CD4-positive, alpha-beta T cell treated with Interleukin-12 subunit alpha and Interleukin-12 subunit beta, for 1 hour (primary cell): Measurements from ENCODE around the gene EEF2K.
A peak's percentile ranks its signal among the peaks of the same experiment; 100 is the strongest.

Source experiments
- DNase-seq: peaks from one replicate; pipeline ENCODE4 v3.0.0-alpha.2; 2020

EEF2K gene

GRCh38 chr16:22255335-22255734 is 49.3 kb downstream of the EEF2K start:
- no peak for DNase-seq

GRCh38 chr16:22257440-22257839 is 51.4 kb downstream of the EEF2K start:
- no peak for DNase-seq

GRCh38 chr16:22260490-22260889 is 54.4 kb downstream of the EEF2K start:
- no peak for DNase-seq

- peak; percentile 7 for DNase-seq
Measured at GRCh38 chr16:22262460-22262859, 56.4 kb downstream of the EEF2K start.

- no peak for DNase-seq
Measured at GRCh38 chr16:22264786-22265185, 58.7 kb downstream of the EEF2K start.

GRCh38 chr16:22265351-22265750 is 59.3 kb downstream of the EEF2K start:
- no peak for DNase-seq

GRCh38 chr16:22266546-22266945 is 60.5 kb downstream of the EEF2K start:
- DNase-seq, result no peak

- DNase-seq, result no peak
Measured at GRCh38 chr16:22267764-22268163, 61.7 kb downstream of the EEF2K start.

GRCh38 chr16:22270525-22270924 is 64.4 kb downstream of the EEF2K start:
- no peak for DNase-seq

- no peak for DNase-seq
Measured at GRCh38 chr16:22272870-22273650, 67.0 kb downstream of the EEF2K start.

GRCh38 chr16:22274916-22275315 is 68.8 kb downstream of the EEF2K start:
- DNase-seq, result no peak

- no peak for DNase-seq
Measured at GRCh38 chr16:22278441-22279230, 72.6 kb downstream of the EEF2K start.

GRCh38 chr16:22282254-22282892 is 76.3 kb downstream of the EEF2K start:
- DNase-seq, result no peak

- DNase-seq, result no peak
Measured at GRCh38 chr16:22284637-22285036, 78.6 kb downstream of the EEF2K start.

- no peak for DNase-seq
Measured at GRCh38 chr16:22285080-22285479, 79.0 kb downstream of the EEF2K start.

GRCh38 chr16:22291020-22291419 is 84.9 kb downstream of the EEF2K start:
- no peak for DNase-seq

- DNase-seq, result no peak
Measured at GRCh38 chr16:22291860-22292318, 85.8 kb downstream of the EEF2K start.

GRCh38 chr16:22292320-22292719 is 86.2 kb downstream of the EEF2K start:
- no peak for DNase-seq

- no peak for DNase-seq
Measured at GRCh38 chr16:22293137-22294106, 87.3 kb downstream of the EEF2K start.

GRCh38 chr16:22296225-22297113 is 90.4 kb downstream of the EEF2K start:
- DNase-seq, result peak; percentile 10
